Neural progenitor cell (in vitro differentiated cells): ENCODE measurements around the gene KRTAP1-4. TPM values are rescaled to one million over a fixed set of nuclear protein-coding genes. Genes with fewer than 3 reads are reported as not detected.

Source experiments
- DNase-seq: peaks from one replicate; pipeline ENCODE4 v3.0.0-alpha.2; 2016; ENCODE audit warnings: low spot score
- H2AFZ ChIP-seq: fragments of 200-600 bp; sonication (generic); replicated peaks from 2 replicates; pipeline ENCODE4 v1.6.1; 2016; ENCODE audit warnings: antibody characterized with exemption
- H3F3A ChIP-seq: fragments of 200-600 bp; sonication (generic); 2 replicates; pipeline ENCODE4 v1.6.1; 2016; ENCODE audit warnings: antibody characterized with exemption, low read depth
- H3K27ac ChIP-seq: fragments of 200-600 bp; sonication (generic); 2 replicates; pipeline ENCODE4 v1.5.1; 2016; ENCODE audit warnings: mild to moderate bottlenecking
- H3K27me3 ChIP-seq: fragments of 200-600 bp; sonication (generic); 2 replicates; pipeline ENCODE4 v1.6.1; 2016; ENCODE audit warnings: mild to moderate bottlenecking, moderate library complexity
- H3K36me3 ChIP-seq: fragments of 200-600 bp; sonication (generic); 2 replicates; pipeline ENCODE4 v1.5.1; 2016
- H3K4me1 ChIP-seq: fragments of 200-600 bp; sonication (generic); 2 replicates; pipeline ENCODE4 v1.6.1; 2016; ENCODE audit warnings: mixed run types
- H3K4me2 ChIP-seq: fragments of 200-600 bp; sonication (generic); 2 replicates; pipeline ENCODE4 v1.6.1; 2016
- H3K4me3 ChIP-seq: fragments of 200-600 bp; sonication (generic); 2 replicates; pipeline ENCODE4 v1.5.1; 2016
- H3K79me2 ChIP-seq: fragments of 200-600 bp; sonication (generic); 2 replicates; pipeline ENCODE4 v1.6.1; 2016; ENCODE audit warnings: low read depth
- H3K9ac ChIP-seq: fragments of 200-600 bp; sonication (generic); 2 replicates; pipeline ENCODE4 v1.6.1; 2016
- H3K9me3 ChIP-seq: fragments of 200-600 bp; sonication (generic); 2 replicates; pipeline ENCODE4 v1.5.1; 2016; ENCODE audit warnings: low read depth
- H4K20me1 ChIP-seq: fragments of 200-600 bp; sonication (generic); 2 replicates; pipeline ENCODE4 v1.6.1; 2016; ENCODE audit warnings: low read depth
- H3K27ac Mint-ChIP-seq: 3 replicates; pipeline ENCODE4 v1.8.0; 2021; ENCODE audit warnings: mixed read lengths
- H3K27me3 Mint-ChIP-seq: 2 replicates; pipeline ENCODE4 v1.8.0; 2022; ENCODE audit warnings: low read depth, mild to moderate bottlenecking, inconsistent platforms, moderate library complexity, mixed read lengths; ENCODE audit not compliant: insufficient read depth
- H3K36me3 Mint-ChIP-seq: 3 replicates; pipeline ENCODE4 v1.8.0; 2021; ENCODE audit warnings: mixed read lengths
- H3K4me1 Mint-ChIP-seq: 3 replicates; pipeline ENCODE4 v1.8.0; 2021; ENCODE audit warnings: mixed read lengths
- H3K4me3 Mint-ChIP-seq: 3 replicates; pipeline ENCODE4 v1.8.0; 2021; ENCODE audit warnings: mild to moderate bottlenecking, moderate library complexity, mixed read lengths
- H3K9me3 Mint-ChIP-seq: 3 replicates; pipeline ENCODE4 v1.8.0; 2020; ENCODE audit warnings: mixed read lengths
- EZH2 ChIP-seq: fragments of 200-600 bp; sonication (generic); IDR thresholded peaks from 2 replicates; pipeline ENCODE4 v1.6.1; 2017; ENCODE audit warnings: antibody characterized with exemption, mild to moderate bottlenecking, moderate library complexity
- EZH2phosphoT487 ChIP-seq: fragments of 200-600 bp; sonication (generic); IDR thresholded peaks from 2 replicates; pipeline ENCODE4 v1.6.1; 2017; ENCODE audit warnings: antibody characterized with exemption
- total RNA-seq: library from RNA; depleted of rRNA; stranded (reverse); fragments of >200 nt; gene quantifications from 2 replicates; pipeline ENCODE4 v1.2.3, GENCODE V29; 2015; ENCODE audit warnings: low replicate concordance
- TF ChIP-seq, protein P1 (sequence below): fragments of 200-600 bp; sonication (generic); IDR thresholded peaks from 2 replicates; pipeline ENCODE4 v1.5.1; 2017; ENCODE audit warnings: antibody characterized with exemption, mild to moderate bottlenecking

Gene KRTAP1-4
- total RNA-seq, 1 donor from 2014 or later: not detected

DNA sequence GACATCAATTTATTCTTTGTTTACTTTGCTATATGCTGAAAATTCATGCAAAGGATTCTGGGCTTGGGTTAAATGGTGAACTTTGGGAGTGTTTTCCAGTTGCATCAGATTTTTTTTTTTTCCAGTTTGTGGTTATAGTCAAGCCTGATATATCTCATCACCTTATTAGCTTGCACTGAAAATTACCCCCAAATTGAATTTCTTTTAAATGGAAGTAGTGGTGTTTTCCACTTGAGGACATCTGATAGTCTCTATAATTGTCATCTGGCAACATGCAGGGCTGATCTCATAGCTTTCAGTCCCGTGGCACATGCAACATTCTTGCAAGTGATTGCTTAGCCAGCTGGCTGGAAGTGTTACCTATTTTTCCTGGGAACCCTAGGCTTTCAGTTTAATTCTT, 16.4 kb downstream of the KRTAP1-4 start:
- Mint-ChIP-seq H3K36me3 (no peaks in the 10 kb centered on the region), H3K9me3 (no peaks in the 10 kb centered on the region), H3K27ac (no peak overlapping the region), H3K27me3 (no peaks in the 10 kb centered on the region), H3K4me3 (no peak overlapping the region), H3K4me1 (no peaks in the 10 kb centered on the region)
- Histone ChIP-seq H3K27ac (no peak overlapping the region), H3K9ac (no peak overlapping the region), H3K4me2 (no peak overlapping the region), H3K79me2 (no peaks in the 10 kb centered on the region), H2AFZ (no peak overlapping the region), H3K36me3 (no peaks in the 10 kb centered on the region), H3K4me3 (no peak overlapping the region), H3K27me3 (no peaks in the 10 kb centered on the region), H3K9me3 (no peaks in the 10 kb centered on the region), H4K20me1 (no peaks in the 10 kb centered on the region), H3K4me1 (peaks cover 14% of the 10 kb centered on the region), H3F3A (no peaks in the 10 kb centered on the region)
- no peak for TF ChIP-seq EZH2
- TF ChIP-seq, protein P1, sequence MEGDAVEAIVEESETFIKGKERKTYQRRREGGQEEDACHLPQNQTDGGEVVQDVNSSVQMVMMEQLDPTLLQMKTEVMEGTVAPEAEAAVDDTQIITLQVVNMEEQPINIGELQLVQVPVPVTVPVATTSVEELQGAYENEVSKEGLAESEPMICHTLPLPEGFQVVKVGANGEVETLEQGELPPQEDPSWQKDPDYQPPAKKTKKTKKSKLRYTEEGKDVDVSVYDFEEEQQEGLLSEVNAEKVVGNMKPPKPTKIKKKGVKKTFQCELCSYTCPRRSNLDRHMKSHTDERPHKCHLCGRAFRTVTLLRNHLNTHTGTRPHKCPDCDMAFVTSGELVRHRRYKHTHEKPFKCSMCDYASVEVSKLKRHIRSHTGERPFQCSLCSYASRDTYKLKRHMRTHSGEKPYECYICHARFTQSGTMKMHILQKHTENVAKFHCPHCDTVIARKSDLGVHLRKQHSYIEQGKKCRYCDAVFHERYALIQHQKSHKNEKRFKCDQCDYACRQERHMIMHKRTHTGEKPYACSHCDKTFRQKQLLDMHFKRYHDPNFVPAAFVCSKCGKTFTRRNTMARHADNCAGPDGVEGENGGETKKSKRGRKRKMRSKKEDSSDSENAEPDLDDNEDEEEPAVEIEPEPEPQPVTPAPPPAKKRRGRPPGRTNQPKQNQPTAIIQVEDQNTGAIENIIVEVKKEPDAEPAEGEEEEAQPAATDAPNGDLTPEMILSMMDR: no peak
- no peak for TF ChIP-seq EZH2phosphoT487
- no peak for DNase-seq

DNA sequence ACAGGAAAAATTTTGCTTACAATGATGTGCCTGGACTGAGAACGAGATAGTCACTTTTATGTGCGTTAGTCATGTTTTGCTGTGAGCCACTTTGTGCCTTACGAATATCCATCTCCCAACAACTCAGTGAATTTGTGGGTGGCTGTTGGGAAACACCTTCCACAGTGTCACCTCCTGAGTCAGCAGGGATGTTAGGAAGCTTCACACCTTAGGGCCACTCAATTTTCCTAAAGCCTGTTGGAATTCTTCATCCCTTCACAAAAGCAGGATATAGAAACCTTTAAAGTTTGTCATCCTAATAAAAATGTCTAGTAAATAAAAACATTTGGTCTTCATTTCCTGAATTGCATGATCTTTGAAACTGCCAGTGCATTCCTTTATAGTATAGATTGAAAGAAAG, 16.8 kb downstream of the KRTAP1-4 start:
- TF ChIP-seq EZH2: no peak
- no peak for TF ChIP-seq EZH2phosphoT487
- TF ChIP-seq, protein P1: no peak
- H3K36me3 Mint-ChIP-seq: no peaks in the 10 kb centered on the region
- Histone ChIP-seq H3F3A (no peaks in the 10 kb centered on the region), H3K4me2 (no peak overlapping the region), H3K27me3 (no peaks in the 10 kb centered on the region), H3K36me3 (no peaks in the 10 kb centered on the region), H2AFZ (peak overlapping the region; percentile 55), H4K20me1 (no peaks in the 10 kb centered on the region), H3K27ac (no peak overlapping the region), H3K4me3 (no peak overlapping the region), H3K4me1 (peaks cover 18% of the 10 kb centered on the region), H3K9ac (no peak overlapping the region), H3K79me2 (no peaks in the 10 kb centered on the region), H3K9me3 (no peaks in the 10 kb centered on the region)
- no peak for DNase-seq
- no peaks in the 10 kb centered on the region for H3K9me3 Mint-ChIP-seq
- no peak overlapping the region for H3K27ac Mint-ChIP-seq
- H3K4me3 Mint-ChIP-seq: no peak overlapping the region
- H3K4me1 Mint-ChIP-seq: no peaks in the 10 kb centered on the region
- no peaks in the 10 kb centered on the region for H3K27me3 Mint-ChIP-seq

DNA sequence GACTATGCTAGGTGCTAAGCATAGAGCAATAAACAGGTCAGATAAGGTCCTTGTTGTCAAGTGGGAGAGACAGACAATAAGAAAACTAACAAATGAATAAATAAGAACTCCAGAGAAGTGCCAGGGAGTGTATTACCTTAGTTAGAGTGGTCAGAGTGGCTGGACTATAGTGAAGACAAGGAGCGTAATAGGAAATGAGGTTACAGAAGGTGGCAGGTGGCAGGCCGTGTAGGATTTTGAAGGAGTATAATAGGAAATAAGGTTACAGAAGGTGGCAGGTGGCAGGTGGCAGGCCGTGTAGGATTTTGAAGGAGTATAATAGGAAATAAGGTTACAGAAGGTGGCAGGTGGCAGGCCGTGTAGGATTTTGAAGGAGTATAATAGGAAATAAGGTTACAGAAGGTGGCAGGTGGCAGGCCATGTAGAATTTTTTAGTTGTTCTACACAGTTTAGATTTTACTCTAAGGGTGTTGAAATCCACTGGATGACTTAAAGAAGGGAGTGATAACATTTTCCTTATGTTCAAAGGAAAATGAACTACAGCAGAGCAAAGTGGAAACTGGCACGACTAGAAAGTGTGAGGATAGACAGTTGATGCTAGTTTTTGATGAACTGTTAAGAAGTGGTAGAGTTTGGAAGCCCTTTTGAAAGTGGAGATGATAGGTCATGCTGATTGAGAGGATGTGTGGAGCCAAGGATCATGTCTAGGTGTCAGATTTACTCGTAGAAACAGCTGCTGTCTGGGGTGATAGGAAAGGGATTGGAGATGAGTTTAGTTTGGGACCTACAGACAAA, 17.5 kb downstream of the KRTAP1-4 start:
- H3K27me3 Mint-ChIP-seq: no peaks in the 10 kb centered on the region
- TF ChIP-seq EZH2 (no peak), EZH2phosphoT487 (no peak)
- TF ChIP-seq, protein P1: no peak
- H3K4me3 Mint-ChIP-seq: no peak overlapping the region
- Histone ChIP-seq H3K27me3 (no peaks in the 10 kb centered on the region), H3K27ac (no peak overlapping the region), H3K9me3 (no peaks in the 10 kb centered on the region), H3K4me1 (peaks cover 18% of the 10 kb centered on the region), H3K36me3 (no peaks in the 10 kb centered on the region), H3K79me2 (no peaks in the 10 kb centered on the region), H3K4me2 (no peak overlapping the region), H4K20me1 (no peaks in the 10 kb centered on the region), H3K9ac (no peak overlapping the region), H3F3A (no peaks in the 10 kb centered on the region), H2AFZ (peak overlapping the region; percentile 55), H3K4me3 (no peak overlapping the region)
- H3K36me3 Mint-ChIP-seq: no peaks in the 10 kb centered on the region
- no peaks in the 10 kb centered on the region for H3K9me3 Mint-ChIP-seq
- H3K4me1 Mint-ChIP-seq: no peaks in the 10 kb centered on the region
- no peak overlapping the region for H3K27ac Mint-ChIP-seq
- no peak for DNase-seq
